Measurements from ENCODE around the gene GAP43.
"Not testable (repeated sequence)": the region's sequence is repeated elsewhere in the genome, so short reads cannot be mapped to it uniquely, and the experiment has no call there.

GAP43 gene

GRCh38 chr3:115728013-115728412 is 104.7 kb downstream of the GAP43 start:
- H3F3A ChIP-seq (ENCODE audit: low read depth): no peaks in the 10 kb centered on the region
- peaks cover 1% of the 10 kb centered on the region for H3K27me3 ChIP-seq (ENCODE audit: insufficient read depth, low read length, poor library complexity, severe bottlenecking)
- H4K20me1 ChIP-seq (ENCODE audit: insufficient read depth, low read length, poor library complexity, severe bottlenecking): no peaks in the 10 kb centered on the region
- H3K4me3 ChIP-seq (ENCODE audit: low read length, poor library complexity, severe bottlenecking): no peak overlapping the region
- no peaks in the 10 kb centered on the region for H3K4me1 ChIP-seq (ENCODE audit: insufficient read depth, low read length, poor library complexity, severe bottlenecking)
- no peak overlapping the region for H3K4me2 ChIP-seq (ENCODE audit: low read depth, low read length, poor library complexity, severe bottlenecking)
- H3K79me2 ChIP-seq (ENCODE audit: insufficient read depth, low read length): no peaks in the 10 kb centered on the region
- no peak overlapping the region for H3K9ac ChIP-seq (ENCODE audit: low read depth, low read length, poor library complexity, severe bottlenecking)
- no peaks in the 10 kb centered on the region for H3K9me3 ChIP-seq (ENCODE audit: insufficient read depth, low read depth, low read length)
- no peak overlapping the region for H2AFZ ChIP-seq (ENCODE audit: low read length)
- H3K9me2 ChIP-seq (replicated peaks; ENCODE audit: low read depth, low read length): no peaks in the 10 kb centered on the region
- no peaks in the 10 kb centered on the region for H3K36me3 ChIP-seq (ENCODE audit: insufficient read depth, low read length)
- TF ChIP-seq EZH2phosphoT487 (IDR thresholded peaks at IDR 0.05; ENCODE audit: borderline replicate concordance) (no peak), CTCF (conservative IDR thresholded peaks at IDR 0.05; ENCODE audit: low read length) (no peak)

- not testable (repeated sequence) for H3K36me3 ChIP-seq (ENCODE audit: insufficient read depth, low read length); H3K9ac ChIP-seq (ENCODE audit: low read depth, low read length, poor library complexity, severe bottlenecking); H3K27me3 ChIP-seq (ENCODE audit: insufficient read depth, low read length, poor library complexity, severe bottlenecking); H2AFZ ChIP-seq (ENCODE audit: low read length); H3K9me2 ChIP-seq (replicated peaks; ENCODE audit: low read depth, low read length); H3F3A ChIP-seq (ENCODE audit: low read depth); H3K4me3 ChIP-seq (ENCODE audit: low read length, poor library complexity, severe bottlenecking); H3K4me2 ChIP-seq (ENCODE audit: low read depth, low read length, poor library complexity, severe bottlenecking); H3K4me1 ChIP-seq (ENCODE audit: insufficient read depth, low read length, poor library complexity, severe bottlenecking); H4K20me1 ChIP-seq (ENCODE audit: insufficient read depth, low read length, poor library complexity, severe bottlenecking); H3K9me3 ChIP-seq (ENCODE audit: insufficient read depth, low read depth, low read length); H3K79me2 ChIP-seq (ENCODE audit: insufficient read depth, low read length)
Observed at GRCh38 chr3:115736341-115736740, 113.0 kb downstream of the GAP43 start.

- Histone ChIP-seq H3K4me3 (ENCODE audit: low read length, poor library complexity, severe bottlenecking) (no peak overlapping the region), H3K9me2 (replicated peaks; ENCODE audit: low read depth, low read length) (no peaks in the 10 kb centered on the region), H2AFZ (ENCODE audit: low read length) (no peak overlapping the region), H3K4me2 (ENCODE audit: low read depth, low read length, poor library complexity, severe bottlenecking) (no peak overlapping the region), H4K20me1 (ENCODE audit: insufficient read depth, low read length, poor library complexity, severe bottlenecking) (no peaks in the 10 kb centered on the region), H3K36me3 (ENCODE audit: insufficient read depth, low read length) (no peaks in the 10 kb centered on the region), H3K4me1 (ENCODE audit: insufficient read depth, low read length, poor library complexity, severe bottlenecking) (no peaks in the 10 kb centered on the region), H3K79me2 (ENCODE audit: insufficient read depth, low read length) (no peaks in the 10 kb centered on the region), H3K27me3 (ENCODE audit: insufficient read depth, low read length, poor library complexity, severe bottlenecking) (no peaks in the 10 kb centered on the region), H3K9me3 (ENCODE audit: insufficient read depth, low read depth, low read length) (no peaks in the 10 kb centered on the region), H3K9ac (ENCODE audit: low read depth, low read length, poor library complexity, severe bottlenecking) (no peak overlapping the region), H3F3A (ENCODE audit: low read depth) (no peaks in the 10 kb centered on the region)
- no peak for TF ChIP-seq EZH2phosphoT487 (IDR thresholded peaks at IDR 0.05; ENCODE audit: borderline replicate concordance)
Observed at GRCh38 chr3:115741650-115742049, 118.3 kb downstream of the GAP43 start.

- not testable (repeated sequence) for H3K9me3 ChIP-seq (ENCODE audit: insufficient read depth, low read depth, low read length); H3K27me3 ChIP-seq (ENCODE audit: insufficient read depth, low read length, poor library complexity, severe bottlenecking); H4K20me1 ChIP-seq (ENCODE audit: insufficient read depth, low read length, poor library complexity, severe bottlenecking); H2AFZ ChIP-seq (ENCODE audit: low read length); H3K9ac ChIP-seq (ENCODE audit: low read depth, low read length, poor library complexity, severe bottlenecking); H3K4me3 ChIP-seq (ENCODE audit: low read length, poor library complexity, severe bottlenecking); H3K36me3 ChIP-seq (ENCODE audit: insufficient read depth, low read length); H3K9me2 ChIP-seq (replicated peaks; ENCODE audit: low read depth, low read length); H3K4me2 ChIP-seq (ENCODE audit: low read depth, low read length, poor library complexity, severe bottlenecking); H3F3A ChIP-seq (ENCODE audit: low read depth); H3K79me2 ChIP-seq (ENCODE audit: insufficient read depth, low read length); H3K4me1 ChIP-seq (ENCODE audit: insufficient read depth, low read length, poor library complexity, severe bottlenecking)
Observed at GRCh38 chr3:115744516-115744915, 121.2 kb downstream of the GAP43 start.

- H3K4me1 ChIP-seq (ENCODE audit: insufficient read depth, low read length, poor library complexity, severe bottlenecking); H4K20me1 ChIP-seq (ENCODE audit: insufficient read depth, low read length, poor library complexity, severe bottlenecking); H2AFZ ChIP-seq (ENCODE audit: low read length); H3K27me3 ChIP-seq (ENCODE audit: insufficient read depth, low read length, poor library complexity, severe bottlenecking); H3K9me3 ChIP-seq (ENCODE audit: insufficient read depth, low read depth, low read length); H3K9ac ChIP-seq (ENCODE audit: low read depth, low read length, poor library complexity, severe bottlenecking); H3F3A ChIP-seq (ENCODE audit: low read depth); H3K9me2 ChIP-seq (replicated peaks; ENCODE audit: low read depth, low read length); H3K4me3 ChIP-seq (ENCODE audit: low read length, poor library complexity, severe bottlenecking); H3K79me2 ChIP-seq (ENCODE audit: insufficient read depth, low read length); H3K36me3 ChIP-seq (ENCODE audit: insufficient read depth, low read length); H3K4me2 ChIP-seq (ENCODE audit: low read depth, low read length, poor library complexity, severe bottlenecking): not testable (repeated sequence)
Observed at GRCh38 chr3:115752978-115753377, 129.7 kb downstream of the GAP43 start.

Measured in Loucy (cell line).